Measurements from ENCODE around the gene HRH1.

Gene HRH1

GRCh38 chr3:11306817-11307589 is 152.7 kb downstream of the HRH1 start:
- no peak overlapping the region for H3K27ac ChIP-seq (ENCODE audit: insufficient read depth, low read length, poor library complexity, severe bottlenecking)
- H3K4me3 ChIP-seq (ENCODE audit: insufficient read depth, low read depth, low read length, poor library complexity, severe bottlenecking) = no peak overlapping the region
- DNase-seq = no peak
- peaks cover 43% of the 10 kb centered on the region for H3K36me3 ChIP-seq (ENCODE audit: control insufficient read depth, insufficient read depth, low read length)
- H3K9me3 ChIP-seq (ENCODE audit: control insufficient read depth, low read length) = no peaks in the 10 kb centered on the region
- H3K27me3 ChIP-seq (replicated peaks; ENCODE audit: control insufficient read depth, insufficient read depth, low read length, poor library complexity, severe bottlenecking) = no peaks in the 10 kb centered on the region
- peaks cover 5% of the 10 kb centered on the region for H3K4me1 ChIP-seq (ENCODE audit: control insufficient read depth, insufficient read depth, low read length, poor library complexity, severe bottlenecking)

- H3K9me3 ChIP-seq (ENCODE audit: control insufficient read depth, low read length) = no peaks in the 10 kb centered on the region
- no peak for DNase-seq
- peaks cover 40% of the 10 kb centered on the region for H3K36me3 ChIP-seq (ENCODE audit: control insufficient read depth, insufficient read depth, low read length)
- peaks cover 5% of the 10 kb centered on the region for H3K4me1 ChIP-seq (ENCODE audit: control insufficient read depth, insufficient read depth, low read length, poor library complexity, severe bottlenecking)
- H3K27ac ChIP-seq (ENCODE audit: insufficient read depth, low read length, poor library complexity, severe bottlenecking) = no peak overlapping the region
- H3K4me3 ChIP-seq (ENCODE audit: insufficient read depth, low read depth, low read length, poor library complexity, severe bottlenecking) = no peak overlapping the region
- no peaks in the 10 kb centered on the region for H3K27me3 ChIP-seq (replicated peaks; ENCODE audit: control insufficient read depth, insufficient read depth, low read length, poor library complexity, severe bottlenecking)
These were observed 153.6 kb downstream of the HRH1 start for GRCh38 chr3:11307830-11308432.

GRCh38 chr3:11310258-11310657 is 156.0 kb downstream of the HRH1 start:
- H3K4me3 ChIP-seq (ENCODE audit: insufficient read depth, low read depth, low read length, poor library complexity, severe bottlenecking) = no peak overlapping the region
- DNase-seq = no peak
- no peaks in the 10 kb centered on the region for H3K9me3 ChIP-seq (ENCODE audit: control insufficient read depth, low read length)
- H3K36me3 ChIP-seq (ENCODE audit: control insufficient read depth, insufficient read depth, low read length) = peaks cover 57% of the 10 kb centered on the region
- peaks cover 5% of the 10 kb centered on the region for H3K4me1 ChIP-seq (ENCODE audit: control insufficient read depth, insufficient read depth, low read length, poor library complexity, severe bottlenecking)
- H3K27ac ChIP-seq (ENCODE audit: insufficient read depth, low read length, poor library complexity, severe bottlenecking) = no peak overlapping the region
- H3K27me3 ChIP-seq (replicated peaks; ENCODE audit: control insufficient read depth, insufficient read depth, low read length, poor library complexity, severe bottlenecking) = no peaks in the 10 kb centered on the region

- H3K9me3 ChIP-seq (ENCODE audit: control insufficient read depth, low read length) = no peaks in the 10 kb centered on the region
- H3K4me3 ChIP-seq (ENCODE audit: insufficient read depth, low read depth, low read length, poor library complexity, severe bottlenecking) = no peak overlapping the region
- H3K27me3 ChIP-seq (replicated peaks; ENCODE audit: control insufficient read depth, insufficient read depth, low read length, poor library complexity, severe bottlenecking) = no peaks in the 10 kb centered on the region
- no peak overlapping the region for H3K27ac ChIP-seq (ENCODE audit: insufficient read depth, low read length, poor library complexity, severe bottlenecking)
- DNase-seq = no peak
- H3K4me1 ChIP-seq (ENCODE audit: control insufficient read depth, insufficient read depth, low read length, poor library complexity, severe bottlenecking) = no peaks in the 10 kb centered on the region
- H3K36me3 ChIP-seq (ENCODE audit: control insufficient read depth, insufficient read depth, low read length) = peaks cover 51% of the 10 kb centered on the region
These were observed 157.9 kb downstream of the HRH1 start for GRCh38 chr3:11312166-11312565.
